ENCODE results near the gene MPDU1. TPM values are rescaled to one million over a fixed set of nuclear protein-coding genes. Genes with fewer than 3 reads are reported as not detected.

The MPDU1 gene
- total and polyA plus RNA-seq, 2 of the 13 experiments (the other 11 are each of a cell fraction or from before 2014, with no cell fraction given): 112 to 167 TPM

- TF ChIP-seq, protein P1, sequence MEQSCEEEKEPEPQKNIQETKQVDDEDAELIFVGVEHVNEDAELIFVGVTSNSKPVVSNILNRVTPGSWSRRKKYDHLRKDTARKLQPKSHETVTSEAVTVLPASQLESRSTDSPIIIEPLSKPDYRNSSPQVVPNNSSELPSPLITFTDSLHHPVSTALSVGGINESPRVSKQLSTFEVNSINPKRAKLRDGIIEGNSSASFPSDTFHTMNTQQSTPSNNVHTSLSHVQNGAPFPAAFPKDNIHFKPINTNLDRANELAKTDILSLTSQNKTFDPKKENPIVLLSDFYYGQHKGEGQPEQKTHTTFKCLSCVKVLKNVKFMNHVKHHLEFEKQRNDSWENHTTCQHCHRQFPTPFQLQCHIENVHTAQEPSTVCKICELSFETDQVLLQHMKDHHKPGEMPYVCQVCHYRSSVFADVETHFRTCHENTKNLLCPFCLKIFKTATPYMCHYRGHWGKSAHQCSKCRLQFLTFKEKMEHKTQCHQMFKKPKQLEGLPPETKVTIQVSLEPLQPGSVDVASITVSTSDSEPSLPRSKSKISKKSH (CRISPR knock-in tag; IDR thresholded peaks at IDR 0.05; ENCODE audit: borderline replicate concordance): peak; percentile 19; the same call in 1 of the 2 replicates
- TF ChIP-seq MEIS1 (CRISPR knock-in tag; IDR thresholded peaks at IDR 0.05; ENCODE audit: borderline replicate concordance) (no peak), ZNF251 (CRISPR knock-in tag; IDR thresholded peaks at IDR 0.05) (no peak), FOXC1 (CRISPR knock-in tag; IDR thresholded peaks at IDR 0.05; ENCODE audit: borderline replicate concordance) (peak; percentile 82), RBAK (CRISPR knock-in tag; IDR thresholded peaks at IDR 0.05) (no peak), ZNF501 (CRISPR knock-in tag; IDR thresholded peaks at IDR 0.05) (peak; percentile 67; the same call in 1 of the 2 replicates), SMC3 (IDR thresholded peaks at IDR 0.05; ENCODE audit: low read length) (peak; percentile 38; the same call in 1 of the 2 replicates), ZFX (CRISPR knock-in tag; IDR thresholded peaks at IDR 0.05; ENCODE audit: low read depth) (no peak), ZBTB7B (CRISPR knock-in tag; IDR thresholded peaks at IDR 0.05) (no peak; the same call in 1 of the 2 replicates), ZNF781 (CRISPR knock-in tag; IDR thresholded peaks at IDR 0.05; ENCODE audit: borderline replicate concordance, not compliant biosample characterization) (peak; percentile 9), RBM22 (optimal IDR thresholded peaks at IDR 0.05; ENCODE audit: low read length) (peak; percentile 30), SNAI1 (CRISPR knock-in tag; IDR thresholded peaks at IDR 0.05; ENCODE audit: borderline replicate concordance) (peak; percentile 73; the same call in 1 of the 2 replicates), MAX (IDR thresholded peaks at IDR 0.05) (peak; percentile 27), TGIF2 (CRISPR knock-in tag; IDR thresholded peaks at IDR 0.05) (no peak), BRCA1 (CRISPR knock-in tag; IDR thresholded peaks at IDR 0.05) (no peak; the same call in 1 of the 2 replicates), HDAC6 (IDR thresholded peaks at IDR 0.05; ENCODE audit: low read depth, low read length) (no peak), MXD1 (CRISPR knock-in tag; IDR thresholded peaks at IDR 0.05) (peak; percentile 76), ZNF552 (CRISPR knock-in tag; IDR thresholded peaks at IDR 0.05; ENCODE audit: borderline replicate concordance) (no peak), ZNF589 (CRISPR knock-in tag; conservative IDR thresholded peaks at IDR 0.05) (no peak)
- TF ChIP-seq, protein P2, sequence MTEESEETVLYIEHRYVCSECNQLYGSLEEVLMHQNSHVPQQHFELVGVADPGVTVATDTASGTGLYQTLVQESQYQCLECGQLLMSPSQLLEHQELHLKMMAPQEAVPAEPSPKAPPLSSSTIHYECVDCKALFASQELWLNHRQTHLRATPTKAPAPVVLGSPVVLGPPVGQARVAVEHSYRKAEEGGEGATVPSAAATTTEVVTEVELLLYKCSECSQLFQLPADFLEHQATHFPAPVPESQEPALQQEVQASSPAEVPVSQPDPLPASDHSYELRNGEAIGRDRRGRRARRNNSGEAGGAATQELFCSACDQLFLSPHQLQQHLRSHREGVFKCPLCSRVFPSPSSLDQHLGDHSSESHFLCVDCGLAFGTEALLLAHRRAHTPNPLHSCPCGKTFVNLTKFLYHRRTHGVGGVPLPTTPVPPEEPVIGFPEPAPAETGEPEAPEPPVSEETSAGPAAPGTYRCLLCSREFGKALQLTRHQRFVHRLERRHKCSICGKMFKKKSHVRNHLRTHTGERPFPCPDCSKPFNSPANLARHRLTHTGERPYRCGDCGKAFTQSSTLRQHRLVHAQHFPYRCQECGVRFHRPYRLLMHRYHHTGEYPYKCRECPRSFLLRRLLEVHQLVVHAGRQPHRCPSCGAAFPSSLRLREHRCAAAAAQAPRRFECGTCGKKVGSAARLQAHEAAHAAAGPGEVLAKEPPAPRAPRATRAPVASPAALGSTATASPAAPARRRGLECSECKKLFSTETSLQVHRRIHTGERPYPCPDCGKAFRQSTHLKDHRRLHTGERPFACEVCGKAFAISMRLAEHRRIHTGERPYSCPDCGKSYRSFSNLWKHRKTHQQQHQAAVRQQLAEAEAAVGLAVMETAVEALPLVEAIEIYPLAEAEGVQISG (CRISPR knock-in tag; IDR thresholded peaks at IDR 0.05): no peak
- TF ChIP-seq, protein P3, sequence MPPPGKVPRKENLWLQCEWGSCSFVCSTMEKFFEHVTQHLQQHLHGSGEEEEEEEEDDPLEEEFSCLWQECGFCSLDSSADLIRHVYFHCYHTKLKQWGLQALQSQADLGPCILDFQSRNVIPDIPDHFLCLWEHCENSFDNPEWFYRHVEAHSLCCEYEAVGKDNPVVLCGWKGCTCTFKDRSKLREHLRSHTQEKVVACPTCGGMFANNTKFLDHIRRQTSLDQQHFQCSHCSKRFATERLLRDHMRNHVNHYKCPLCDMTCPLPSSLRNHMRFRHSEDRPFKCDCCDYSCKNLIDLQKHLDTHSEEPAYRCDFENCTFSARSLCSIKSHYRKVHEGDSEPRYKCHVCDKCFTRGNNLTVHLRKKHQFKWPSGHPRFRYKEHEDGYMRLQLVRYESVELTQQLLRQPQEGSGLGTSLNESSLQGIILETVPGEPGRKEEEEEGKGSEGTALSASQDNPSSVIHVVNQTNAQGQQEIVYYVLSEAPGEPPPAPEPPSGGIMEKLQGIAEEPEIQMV (CRISPR knock-in tag; IDR thresholded peaks at IDR 0.05; ENCODE audit: low read depth): no peak
- TF ChIP-seq, protein P4, sequence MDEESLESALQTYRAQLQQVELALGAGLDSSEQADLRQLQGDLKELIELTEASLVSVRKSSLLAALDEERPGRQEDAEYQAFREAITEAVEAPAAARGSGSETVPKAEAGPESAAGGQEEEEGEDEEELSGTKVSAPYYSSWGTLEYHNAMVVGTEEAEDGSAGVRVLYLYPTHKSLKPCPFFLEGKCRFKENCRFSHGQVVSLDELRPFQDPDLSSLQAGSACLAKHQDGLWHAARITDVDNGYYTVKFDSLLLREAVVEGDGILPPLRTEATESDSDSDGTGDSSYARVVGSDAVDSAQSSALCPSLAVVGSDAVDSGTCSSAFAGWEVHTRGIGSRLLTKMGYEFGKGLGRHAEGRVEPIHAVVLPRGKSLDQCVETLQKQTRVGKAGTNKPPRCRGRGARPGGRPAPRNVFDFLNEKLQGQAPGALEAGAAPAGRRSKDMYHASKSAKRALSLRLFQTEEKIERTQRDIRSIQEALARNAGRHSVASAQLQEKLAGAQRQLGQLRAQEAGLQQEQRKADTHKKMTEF (CRISPR knock-in tag; IDR thresholded peaks at IDR 0.05): no peak; the same call in 1 of the 2 replicates
Measured at GRCh38 chr17:7561028-7561575, 22.6 kb upstream of the MPDU1 start (continued).

All from HepG2 (cell line).